Bone marrow (tissue), 2 donors: ENCODE data around the gene TXNRD3.

Experiments
- DNase-seq, 2 donors: peaks; one replicate each; lab custom pipeline; 2025; lab: John Stamatoyannopoulos, UW

Gene TXNRD3

DNA sequence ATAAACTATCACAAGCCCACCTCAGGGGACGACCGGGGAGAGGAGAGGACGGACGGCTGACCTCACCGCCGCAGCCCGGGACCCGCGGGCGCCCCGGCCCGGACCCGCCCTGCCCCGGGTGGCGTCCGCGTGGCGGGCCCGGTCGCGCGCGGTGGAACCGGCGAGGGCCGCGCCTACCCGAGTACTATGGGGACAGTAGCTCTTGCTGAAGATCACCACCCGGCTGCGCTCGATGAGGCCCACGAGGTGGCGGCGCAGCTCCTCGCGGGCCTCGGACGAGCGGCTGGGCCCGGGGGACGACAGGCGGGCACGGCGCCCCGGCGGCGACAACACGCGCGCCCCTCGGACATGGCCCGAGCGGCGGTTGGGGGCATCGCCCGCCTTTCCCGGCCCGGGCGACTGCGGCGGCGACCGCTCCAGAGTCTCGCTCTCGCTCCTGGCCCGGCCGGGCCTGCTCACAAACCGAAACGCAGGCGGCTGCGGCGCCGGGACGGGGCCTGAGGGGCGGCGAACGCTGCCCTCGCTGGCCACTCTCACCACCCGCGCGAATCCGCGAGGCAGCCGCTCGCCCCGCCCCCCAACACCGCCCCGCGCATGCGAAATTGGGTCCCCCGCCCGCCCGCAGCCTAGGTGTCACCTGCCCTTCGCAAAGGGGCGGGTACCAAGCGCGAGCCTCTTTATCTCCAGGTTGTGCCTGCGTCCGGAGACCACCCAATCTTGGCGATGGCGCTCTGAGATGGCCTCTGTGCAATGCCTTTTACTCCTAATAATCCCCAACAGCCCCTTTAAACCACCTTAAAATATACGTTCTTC lies at the start of gene TXNRD3:
TSS of gene TXNRD3 (minus strand) at position 554 of the 813 bp plus-strand sequence.
- DNase-seq, result peak in 1 of 2 donors; percentile 11

DNA sequence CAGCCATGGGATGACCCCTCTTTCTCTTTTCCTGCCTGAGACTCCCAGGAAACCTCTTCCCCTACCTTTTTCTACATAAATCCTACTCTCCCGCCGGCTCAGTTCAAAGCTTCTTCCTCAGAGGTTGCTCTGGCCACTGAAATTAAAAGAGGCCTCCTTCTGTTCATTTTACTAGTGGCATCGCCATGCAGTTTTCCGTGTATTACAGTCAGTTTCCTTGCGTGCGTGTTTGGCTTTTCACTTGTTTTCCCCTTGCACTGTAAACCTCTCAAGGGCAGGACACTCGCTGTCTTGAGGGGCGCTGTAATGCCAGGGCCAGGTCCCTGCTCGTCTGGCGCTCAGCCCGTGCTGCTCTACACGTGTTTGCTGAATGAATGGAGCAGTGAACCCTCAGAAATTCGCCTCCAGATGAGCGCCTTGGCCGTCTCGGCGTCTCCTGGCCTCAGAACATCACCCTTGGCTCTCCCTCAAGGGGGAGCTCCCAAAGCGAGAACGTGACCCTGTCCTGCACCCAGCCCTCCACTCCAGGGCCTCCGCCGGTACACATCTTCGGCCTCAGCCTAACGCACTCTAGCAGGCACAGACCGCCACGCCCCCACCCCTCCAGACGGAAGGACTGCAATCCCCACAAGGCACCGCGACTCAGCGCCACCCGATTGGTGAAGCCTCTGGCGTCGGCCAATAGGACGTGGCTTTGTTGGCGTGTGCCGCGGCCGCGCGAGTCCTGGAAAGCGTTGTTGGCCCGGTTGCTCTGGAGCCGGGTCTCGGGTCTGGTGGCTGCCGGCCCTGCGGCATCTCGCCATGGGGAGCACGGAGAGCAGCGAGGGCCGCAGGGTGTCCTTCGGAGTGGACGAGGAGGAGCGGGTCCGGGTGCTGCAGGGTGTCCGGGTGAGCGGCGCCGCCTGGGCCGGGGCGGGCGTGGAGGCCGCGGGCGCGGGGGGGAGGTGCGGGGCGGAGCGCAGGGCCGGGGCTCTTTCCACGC lies 48.9 kb upstream of the TXNRD3 start, which contains the start of gene CHCHD6:
TSS of gene CHCHD6 (plus strand) at position 729 of the 982 bp plus-strand sequence. CDS start at position 802, 73 bp downstream.
- peak; percentile 90 to 96 for DNase-seq

DNA sequence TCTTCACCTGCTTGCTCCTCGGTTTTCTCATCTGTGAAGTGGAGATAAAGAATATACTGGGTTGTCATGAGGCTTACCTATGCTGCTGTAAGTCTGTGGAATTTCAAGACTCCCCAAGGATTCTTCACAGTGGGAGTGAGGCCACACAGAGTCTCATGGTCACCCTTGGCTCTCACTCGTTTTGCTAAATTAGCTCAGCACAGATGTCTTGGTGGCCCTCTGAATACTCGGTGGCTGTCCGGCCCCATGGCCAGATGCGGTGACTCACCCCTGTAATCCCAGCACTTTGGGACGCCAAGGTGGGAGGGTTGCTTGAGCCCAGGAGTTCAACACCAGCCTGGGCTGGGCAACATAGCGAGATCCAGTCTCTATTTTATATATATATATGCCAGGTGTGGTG lies 44.1 kb upstream of the TXNRD3 start:
- no peak for DNase-seq

DNA sequence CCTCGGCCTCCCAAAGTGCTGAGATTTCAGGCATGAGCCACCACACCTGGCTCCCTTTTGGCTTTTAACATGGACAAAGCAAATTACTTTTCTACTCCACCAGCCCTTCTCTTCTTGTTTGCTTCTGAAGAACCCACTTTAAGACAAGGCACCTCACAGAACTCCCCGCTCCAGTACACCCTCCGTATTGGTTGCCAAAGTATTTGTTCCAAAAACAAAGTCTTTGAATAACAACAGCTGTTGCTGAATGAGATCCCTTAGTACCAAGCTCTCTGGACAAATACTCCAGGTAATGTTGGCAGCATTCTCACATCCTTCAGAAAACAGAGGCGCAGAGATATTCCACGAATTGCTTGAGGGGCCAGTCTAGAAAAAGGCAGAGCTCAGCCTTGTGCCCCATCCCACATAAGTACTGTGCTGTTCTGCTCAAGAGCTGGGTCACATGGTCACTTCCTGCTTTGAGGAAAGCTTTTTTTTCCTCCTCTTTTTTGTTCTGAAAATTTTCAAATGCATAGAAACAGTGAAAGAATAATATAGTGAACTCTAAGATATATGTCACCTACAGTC lies 41.9 kb upstream of the TXNRD3 start:
- DNase-seq, result no peak

DNA sequence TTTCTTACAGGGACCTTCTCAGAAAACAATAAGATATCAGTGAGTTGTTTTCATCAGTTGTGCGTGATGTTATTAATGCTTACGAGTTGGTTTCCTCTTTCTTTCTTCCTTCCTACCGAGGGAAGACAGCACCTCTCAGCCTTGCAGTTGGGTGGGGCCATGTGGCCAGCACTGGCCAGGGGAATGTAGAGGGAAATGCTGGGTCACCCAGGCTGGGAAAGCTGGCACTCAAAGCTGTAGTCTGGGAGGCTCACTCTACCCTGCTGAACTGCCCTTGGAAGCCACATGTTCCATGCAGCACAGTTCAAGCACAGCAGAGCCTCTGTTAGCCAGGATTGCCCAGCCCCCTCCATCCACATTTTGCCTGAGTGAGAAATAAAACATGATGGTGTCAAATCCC lies 39.0 kb upstream of the TXNRD3 start:
- no peak for DNase-seq

DNA sequence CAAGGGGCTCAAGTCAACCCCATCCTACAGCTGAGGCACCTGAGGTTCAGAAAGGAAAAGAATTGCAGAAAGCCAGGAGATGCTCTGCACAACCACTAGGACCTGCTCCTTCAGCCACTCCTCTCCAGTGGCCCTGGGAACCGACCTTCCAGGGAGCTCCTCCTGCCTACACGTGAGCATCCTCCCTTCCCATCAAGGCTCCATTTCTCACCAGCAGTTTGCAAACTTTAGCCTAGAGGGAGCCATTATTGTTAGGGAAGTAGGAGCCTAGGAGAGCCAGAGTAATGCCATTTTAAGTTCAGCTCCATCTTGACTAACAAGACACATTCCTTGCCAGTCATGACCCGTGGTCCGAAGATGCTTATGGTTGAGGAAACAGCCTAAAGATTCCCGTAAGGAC lies 37.9 kb upstream of the TXNRD3 start:
- no peak for DNase-seq

DNA sequence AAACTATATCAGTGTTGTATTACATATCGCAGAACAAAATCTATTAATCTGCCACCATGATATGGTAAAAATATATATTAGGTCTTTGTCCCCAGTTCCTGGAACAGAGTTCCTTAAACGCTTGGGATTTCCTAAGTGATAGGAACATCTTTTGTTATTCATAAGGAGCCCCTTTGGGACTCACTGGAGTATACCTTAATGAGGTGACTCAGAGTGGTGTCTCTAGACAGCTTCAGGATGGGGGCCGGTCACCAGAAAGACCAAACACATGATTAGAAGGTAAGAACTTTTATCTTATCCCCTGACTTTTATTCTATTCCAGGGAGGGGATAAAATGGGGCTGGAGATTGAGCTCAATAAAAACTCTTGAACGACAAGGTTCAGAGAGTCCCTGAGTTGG lies 36.8 kb upstream of the TXNRD3 start:
- no peak for DNase-seq

DNA sequence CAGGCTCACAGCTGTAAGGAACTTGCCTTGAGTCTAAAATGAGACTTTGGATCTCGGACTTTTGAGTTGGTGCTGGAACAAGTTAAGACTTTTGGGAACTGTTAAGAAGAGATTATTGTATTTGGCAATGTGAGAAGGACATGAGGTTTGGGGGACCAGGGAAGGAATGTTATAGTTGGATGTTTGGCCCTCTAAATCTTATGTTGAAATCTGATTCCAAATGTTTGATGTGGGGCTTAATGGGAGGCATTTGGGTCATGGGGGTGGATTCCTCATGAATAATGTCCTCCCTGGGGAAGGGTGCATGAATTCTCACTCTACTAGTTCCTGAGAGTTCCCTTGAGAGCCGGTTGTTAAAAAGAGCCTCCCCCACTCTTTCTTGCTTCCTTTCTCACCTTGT lies 30.6 kb upstream of the TXNRD3 start:
- no peak for DNase-seq

DNA sequence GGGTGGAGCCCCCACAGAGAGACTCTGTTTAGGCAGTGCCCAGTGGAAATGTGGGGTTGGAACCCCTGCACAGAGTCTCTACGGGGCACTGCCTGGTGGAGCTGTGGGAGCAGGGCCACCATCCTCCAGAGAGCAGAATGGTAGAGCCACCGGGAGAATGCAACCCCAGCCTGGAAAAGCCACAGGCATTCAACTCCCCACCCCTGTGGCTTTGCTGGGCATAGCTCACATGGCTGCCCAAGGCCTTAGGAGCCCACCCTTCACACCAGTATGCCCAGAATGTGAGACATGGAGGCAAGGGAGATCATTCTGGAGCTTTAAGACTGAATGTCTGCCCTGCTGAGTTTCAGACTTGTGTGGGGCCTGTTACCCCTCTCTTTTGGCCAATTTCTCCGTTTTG lies 30.1 kb upstream of the TXNRD3 start:
- no peak for DNase-seq

DNA sequence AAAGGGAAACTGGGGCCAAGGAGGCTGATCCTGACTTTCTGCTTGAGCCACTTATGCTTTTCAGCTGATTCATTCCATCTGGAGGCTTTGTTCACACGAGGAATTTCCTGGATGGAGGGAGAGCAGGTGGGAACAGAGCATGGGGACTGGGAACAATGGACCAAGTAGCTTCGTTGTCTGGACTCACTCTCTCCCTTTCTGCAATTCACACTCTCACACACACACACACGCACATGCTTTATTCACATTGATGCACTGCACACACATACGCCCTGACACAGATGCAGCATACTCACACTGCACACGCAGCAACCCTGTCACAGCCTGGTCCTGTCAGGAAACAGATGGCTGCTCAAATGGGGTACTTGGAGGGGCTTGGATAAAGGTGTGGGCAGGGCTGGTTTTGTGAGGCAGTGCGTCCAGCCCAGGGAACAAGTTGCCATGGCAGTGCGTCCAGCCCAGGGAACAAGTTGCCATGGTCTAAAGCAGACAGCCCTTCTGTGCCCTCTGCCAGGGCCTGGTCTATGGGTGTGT lies 29.4 kb upstream of the TXNRD3 start:
- DNase-seq, result peak in 1 of 2 donors; percentile 1

DNA sequence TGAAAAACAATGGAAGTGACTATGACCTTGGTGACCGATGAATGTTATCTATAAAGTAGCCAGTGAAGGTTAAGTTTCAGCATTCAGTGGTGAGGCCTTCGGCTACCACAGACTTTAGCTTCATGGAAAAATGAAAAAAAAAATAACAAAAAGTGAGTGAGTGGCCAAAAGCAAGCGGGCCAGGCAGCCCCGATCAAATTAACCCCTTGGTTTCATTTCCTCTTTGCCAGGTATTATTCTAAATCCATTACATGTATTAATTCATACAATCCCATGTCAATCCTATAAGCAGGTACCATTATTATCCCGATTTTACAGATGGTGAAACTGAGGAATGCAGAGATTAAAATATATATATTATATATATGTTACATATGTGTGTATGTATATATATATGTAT lies 28.1 kb upstream of the TXNRD3 start:
- DNase-seq, result no peak

DNA sequence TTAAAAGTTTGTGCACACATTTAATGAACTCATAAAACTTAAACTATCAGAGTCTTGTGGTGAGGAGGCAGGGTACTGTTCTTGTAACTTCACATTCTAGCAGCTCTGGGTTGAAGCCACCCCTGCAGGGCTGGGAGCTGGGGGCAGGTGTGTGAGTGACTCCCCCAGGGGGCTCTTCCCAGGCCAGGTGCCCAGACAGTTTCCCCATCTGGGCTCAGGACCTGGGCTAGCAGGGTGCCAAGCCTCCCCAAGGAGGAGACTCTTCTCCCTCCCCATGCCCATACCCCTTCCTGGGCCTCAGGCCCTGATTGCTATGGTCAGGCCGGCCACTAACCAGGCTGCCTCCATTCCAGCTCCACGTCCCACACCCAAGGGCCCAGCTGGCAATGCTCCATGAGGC lies 27.1 kb upstream of the TXNRD3 start:
- DNase-seq, result no peak

DNA sequence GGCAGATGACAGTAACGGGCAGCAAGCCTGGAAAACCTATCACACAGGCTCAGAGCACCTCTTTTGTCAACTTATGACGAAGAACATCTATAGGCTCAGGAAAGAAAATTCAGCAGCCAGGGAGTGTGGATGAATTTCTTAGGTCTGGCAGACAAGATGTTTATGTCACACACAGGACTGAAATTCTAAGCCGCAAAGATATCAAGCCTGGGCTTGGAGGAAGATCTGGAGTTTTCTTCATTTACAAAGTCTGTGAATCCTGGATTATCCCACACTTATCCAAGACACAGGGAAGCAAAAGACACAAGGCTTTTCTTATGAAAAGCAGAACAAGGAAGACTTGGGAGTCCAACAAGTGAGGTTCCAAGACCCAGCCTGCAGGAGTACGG lies 25.7 kb upstream of the TXNRD3 start:
- no peak for DNase-seq

DNA sequence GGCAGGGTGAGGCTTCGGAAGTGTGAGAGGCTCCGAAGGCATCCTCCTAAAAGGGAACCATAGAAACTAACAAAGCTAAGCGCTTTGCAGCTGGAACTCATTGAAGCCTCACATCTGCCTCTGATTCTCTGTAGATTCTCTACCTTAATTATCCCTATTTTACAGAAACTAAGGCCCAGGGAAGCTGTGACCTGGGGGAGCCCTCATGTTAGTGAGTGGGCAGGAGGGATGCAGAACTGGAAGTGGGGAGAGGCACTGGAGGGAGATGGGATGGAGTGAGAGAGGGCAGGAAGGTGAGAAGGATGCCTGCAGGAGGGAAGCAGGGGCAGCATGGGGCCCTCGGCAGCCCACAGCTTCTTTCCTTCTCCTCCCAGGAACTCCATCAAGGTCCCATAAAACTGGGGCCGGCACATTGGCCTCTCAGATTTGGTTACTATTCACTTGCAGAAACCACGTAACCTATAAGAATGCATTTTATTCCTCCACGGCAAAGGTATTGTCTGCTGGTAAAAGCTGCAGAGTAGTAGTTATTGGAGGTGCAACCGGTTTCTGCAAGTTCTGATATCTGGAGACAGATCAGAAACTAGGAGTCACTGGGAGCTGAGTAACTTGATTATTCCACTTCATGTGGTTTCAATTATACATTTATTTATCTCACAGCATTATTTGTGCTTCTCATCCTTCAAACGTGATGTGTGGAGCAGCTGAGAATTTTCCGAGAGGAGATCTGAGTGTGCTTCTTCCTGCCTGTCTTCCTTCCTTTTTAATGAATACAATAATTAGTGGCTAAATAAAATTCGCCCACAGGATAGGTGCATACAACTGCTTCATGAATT lies 25.1 kb upstream of the TXNRD3 start:
- no peak for DNase-seq

DNA sequence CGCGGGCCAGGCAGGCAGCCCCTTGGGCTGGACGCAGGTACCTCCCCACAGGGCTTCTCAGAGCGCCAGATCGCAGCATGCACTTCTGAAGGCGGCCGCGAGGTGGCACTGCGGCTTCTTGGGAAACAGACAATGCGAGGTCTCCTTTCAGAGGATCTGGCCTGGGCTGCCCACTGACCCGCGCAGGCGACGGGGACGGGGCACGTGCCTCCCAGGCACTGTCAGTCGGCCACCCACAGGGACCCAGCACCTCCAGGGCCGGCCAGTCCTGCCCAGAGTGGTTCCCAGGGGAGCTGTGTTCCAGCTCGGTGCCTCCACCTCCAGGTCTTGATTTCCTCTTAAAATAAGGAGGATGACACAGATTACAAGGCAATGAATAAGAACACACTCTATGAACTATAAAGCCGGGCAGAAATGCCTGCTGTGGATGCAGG lies 24.4 kb upstream of the TXNRD3 start:
- peak; percentile 39 to 49 for DNase-seq

DNA sequence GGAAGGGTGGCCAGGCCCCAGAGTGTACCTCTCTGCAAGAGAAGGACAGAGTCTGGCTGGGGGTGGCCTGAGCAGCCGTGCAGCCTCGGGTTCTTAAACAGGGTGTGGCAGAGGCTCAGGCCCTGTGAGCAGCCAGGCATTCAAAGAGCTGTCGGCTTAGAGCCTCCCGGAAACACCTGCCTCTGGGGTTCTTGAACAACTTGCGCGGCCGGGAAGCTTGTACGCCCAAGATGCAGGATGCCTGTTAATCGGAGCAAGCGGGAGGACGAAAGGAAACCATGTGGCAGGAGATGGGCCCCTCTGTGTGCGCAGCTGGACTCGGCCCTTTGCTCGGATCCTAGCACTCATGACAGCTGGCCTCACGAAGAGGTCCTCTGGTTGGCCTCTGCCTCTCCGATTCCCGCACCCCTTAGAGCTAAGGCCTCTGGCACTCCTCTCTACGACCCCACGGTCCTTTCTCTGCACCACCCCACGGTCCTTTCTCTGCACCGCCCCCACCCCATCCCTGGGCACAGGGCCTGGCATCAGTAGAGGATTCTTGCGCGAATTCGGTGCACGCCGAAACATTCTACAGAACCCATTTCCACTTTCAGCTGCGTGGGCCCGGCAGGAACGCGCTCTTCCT lies 23.9 kb upstream of the TXNRD3 start:
- DNase-seq, result no peak

DNA sequence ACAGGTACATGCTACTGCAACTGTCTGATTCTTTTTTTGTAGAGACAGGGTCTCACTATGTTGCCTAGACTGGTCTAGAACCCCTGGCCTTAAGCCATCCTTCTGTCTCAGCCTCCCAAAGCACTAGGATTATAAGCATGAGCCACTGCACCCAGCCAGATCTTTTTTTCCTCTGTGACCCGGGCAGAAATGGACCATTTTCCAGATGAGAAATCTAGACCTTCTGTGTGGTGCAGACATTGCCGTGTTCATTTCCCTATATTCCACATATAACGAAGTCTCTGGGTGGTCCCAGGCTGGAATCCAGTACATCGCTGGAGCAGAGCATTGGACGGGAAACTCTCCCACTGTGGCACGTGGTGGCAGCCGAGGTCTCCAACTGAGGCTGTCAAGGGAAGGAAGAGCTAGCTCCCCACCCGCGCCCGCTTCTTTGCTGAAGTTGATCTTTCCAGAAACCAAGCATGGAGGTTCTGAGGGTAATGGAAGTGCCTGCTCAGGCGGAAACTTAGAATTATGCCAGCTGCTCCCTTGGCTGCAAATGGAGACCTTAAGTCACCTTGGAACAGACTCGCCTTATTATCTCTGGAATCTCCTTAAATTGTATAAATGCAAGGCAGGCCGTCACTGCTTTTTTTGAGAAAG lies 23.1 kb upstream of the TXNRD3 start:
- no peak for DNase-seq

DNA sequence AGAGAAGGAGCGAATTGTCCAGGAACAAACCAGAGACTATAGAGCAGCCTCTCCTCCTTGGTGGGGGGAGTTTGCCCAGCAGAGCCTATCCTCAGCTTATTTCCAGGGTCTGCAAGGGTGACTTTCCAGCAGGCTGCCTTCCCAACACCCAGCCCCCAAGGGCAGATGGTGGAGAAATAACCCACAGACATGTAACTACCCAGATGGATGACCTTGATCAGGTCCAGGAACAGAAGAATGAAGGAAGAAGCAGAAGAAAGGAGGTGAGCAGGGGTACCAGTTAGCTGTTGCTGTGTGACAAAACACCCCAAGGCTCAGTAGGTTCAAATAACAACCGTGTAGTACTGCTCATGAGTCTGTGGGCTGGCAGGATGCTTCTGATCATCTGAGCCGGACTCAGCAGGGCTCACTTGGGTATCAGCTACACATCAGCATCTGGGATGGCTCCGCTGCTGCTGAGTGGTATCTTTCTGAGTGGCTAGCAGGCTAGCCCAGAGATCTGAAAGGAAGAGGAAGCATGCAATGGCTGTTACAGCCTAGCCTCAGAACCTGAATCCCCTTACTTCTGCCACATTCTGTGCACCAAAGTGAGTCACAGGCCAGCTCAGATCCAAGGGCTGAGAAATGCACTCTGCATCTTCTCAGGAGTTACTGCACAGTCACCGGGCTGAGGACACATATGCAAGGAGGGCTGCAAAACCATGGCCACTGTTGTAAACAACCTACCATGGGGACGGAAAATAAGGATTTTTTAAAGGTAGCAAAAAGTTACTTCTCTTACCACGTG lies 22.2 kb upstream of the TXNRD3 start:
- DNase-seq, result no peak

DNA sequence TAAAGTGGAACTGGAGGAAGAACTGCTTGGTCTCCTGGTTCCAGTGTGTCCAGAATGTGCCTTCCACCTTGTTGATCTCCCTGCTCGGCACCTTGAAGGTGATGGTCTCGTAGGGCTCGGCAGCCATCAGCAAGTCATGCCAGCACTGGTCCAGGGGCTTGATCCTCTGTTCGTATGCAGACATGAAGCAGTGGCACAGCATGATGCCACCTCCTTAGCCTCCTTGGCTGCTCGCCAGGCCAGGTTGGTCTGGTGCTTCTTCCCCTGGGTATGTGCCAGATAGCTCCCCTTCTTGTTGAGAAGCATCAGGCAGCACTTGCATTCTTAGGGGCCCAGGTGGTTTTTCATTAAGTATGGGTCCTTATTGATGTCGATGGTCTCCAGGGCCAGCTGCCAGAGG lies 17.8 kb upstream of the TXNRD3 start:
- DNase-seq, result no peak
